ENCODE results near the gene CDK6.
A peak's percentile ranks its signal among the peaks of the same experiment; 100 is the strongest.

Gene CDK6

DNA sequence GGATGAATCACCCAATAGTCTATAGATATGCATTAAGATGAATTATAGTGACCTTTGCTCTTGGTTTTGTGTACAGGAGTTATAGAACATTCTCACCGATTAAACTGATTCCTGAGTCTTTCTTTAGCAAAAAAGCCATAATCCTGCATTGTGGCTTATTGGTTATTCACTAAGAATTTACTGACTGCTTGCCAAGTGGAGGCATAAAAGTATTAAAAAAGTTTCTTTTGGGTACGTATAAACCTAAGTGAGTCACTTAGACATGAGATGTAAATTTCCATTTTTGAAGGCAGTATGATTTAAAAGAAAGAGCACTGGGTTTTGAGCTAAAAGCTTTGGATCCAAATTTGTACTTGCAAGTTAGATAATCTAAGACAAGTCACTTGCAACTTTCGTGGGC lies 100.7 kb downstream of the CDK6 start:
- DNase-seq (ENCODE audit: low read depth) = no peak

- no peak for DNase-seq (ENCODE audit: low read depth)
Measured at GRCh38 chr7:92732316-92733036, 103.9 kb downstream of the CDK6 start.

GRCh38 chr7:92731335-92732063 lies 104.9 kb downstream of the CDK6 start:
- no peak for DNase-seq (ENCODE audit: low read depth)

- no peak for DNase-seq (ENCODE audit: low read depth)
Measured at GRCh38 chr7:92730808-92731207, 105.6 kb downstream of the CDK6 start.

DNA sequence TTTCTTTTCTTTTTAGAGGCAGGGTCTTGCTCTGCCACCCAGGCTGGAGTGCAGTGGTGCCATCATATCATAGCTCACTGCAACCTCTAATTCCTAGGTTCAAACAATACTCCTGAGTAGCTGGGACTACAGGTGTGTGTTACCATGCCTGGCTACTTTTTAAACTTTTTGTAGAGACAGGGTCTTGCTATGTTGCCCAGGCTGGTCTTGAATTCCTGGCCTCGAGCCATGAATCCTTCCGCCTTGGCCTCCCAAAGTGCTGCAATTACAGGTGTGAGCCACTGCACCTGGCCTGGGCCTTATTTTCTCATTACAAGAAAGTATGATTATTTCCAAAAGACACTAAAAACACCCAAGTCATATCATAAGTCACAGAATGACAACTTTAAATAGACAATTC lies 106.6 kb downstream of the CDK6 start:
- no peak for DNase-seq (ENCODE audit: low read depth)

GRCh38 chr7:92729172-92729571 lies 107.2 kb downstream of the CDK6 start:
- DNase-seq (ENCODE audit: low read depth) = no peak

- no peak for DNase-seq (ENCODE audit: low read depth)
Measured at GRCh38 chr7:92727755-92728154, 108.6 kb downstream of the CDK6 start.

DNA sequence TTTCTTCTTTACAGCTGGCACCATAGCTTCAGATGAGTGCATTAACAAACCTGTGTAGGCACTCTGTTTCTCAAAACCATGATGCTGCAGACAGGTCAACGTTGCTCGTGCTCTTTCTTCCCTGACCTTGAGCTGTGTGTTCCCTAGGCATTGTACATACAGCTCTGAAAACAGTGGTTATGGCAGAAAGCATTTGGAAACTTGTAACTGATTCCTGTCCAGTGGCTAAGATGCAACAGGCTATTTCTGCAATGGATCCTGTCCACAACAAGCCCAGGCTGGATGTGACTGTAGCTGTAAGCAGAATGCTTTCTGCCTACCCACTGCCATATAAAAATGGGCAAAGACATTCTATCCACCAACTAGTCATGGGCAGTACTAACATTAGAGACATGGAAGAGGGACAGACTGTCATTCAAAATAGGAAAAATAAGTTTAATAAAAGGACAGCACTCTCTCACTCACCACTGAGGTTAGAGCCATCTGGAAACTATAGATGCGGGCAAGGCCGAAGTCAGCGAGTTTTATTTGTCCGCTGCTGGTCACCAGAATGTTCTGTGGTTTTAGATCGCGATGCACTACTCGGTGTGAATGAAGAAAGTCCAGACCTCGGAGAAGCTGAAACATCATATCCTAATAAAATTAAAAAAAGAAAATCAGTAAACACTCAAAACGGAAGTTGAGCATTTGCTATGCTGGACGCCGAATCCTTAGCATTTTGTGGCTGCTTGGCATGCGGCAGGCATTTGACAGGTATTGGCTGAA lies 111.0 kb downstream of the CDK6 start:
- no peak for DNase-seq (ENCODE audit: low read depth)

DNA sequence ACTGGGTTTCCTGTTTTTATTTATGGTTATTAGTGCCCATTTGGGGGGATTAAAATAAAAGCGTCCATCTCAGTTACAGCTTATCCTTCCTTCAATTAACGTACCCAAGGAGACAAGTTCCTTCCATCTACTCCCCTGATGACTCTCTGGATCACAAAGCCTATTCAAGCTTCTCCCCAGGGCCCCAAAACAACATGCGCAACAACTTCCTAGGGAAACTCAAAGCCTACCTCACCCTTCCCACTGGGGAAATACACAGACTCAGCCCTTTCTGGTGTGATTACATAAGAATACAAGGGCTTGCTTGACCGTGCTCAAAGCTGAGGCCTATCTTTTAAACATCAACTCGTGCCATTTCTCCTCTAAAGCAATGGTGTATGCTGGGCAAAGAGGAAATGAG lies 112.4 kb downstream of the CDK6 start:
- no peak for DNase-seq (ENCODE audit: low read depth)

DNA sequence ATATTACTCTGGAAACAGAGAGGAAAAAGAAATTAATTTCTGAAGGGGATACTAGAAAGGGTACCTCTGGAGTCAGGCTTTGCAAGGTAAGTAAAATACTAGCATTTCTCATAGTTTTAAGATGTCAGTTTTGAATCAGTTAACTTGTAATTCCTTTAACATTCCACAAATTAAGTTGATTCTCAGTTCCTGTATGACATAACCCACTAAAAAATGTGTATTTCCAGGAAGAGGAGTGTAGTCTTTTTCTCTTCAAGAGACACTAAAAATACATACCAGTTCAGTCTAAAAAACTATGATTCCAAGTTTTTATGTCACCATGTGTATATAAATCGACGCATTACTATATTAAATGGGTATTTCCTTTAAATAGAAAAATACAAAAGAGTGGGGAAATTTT lies 113.2 kb downstream of the CDK6 start:
- DNase-seq (ENCODE audit: low read depth) = no peak

- DNase-seq (ENCODE audit: low read depth) = no peak
Measured at GRCh38 chr7:92722541-92722940, 113.8 kb downstream of the CDK6 start.

DNA sequence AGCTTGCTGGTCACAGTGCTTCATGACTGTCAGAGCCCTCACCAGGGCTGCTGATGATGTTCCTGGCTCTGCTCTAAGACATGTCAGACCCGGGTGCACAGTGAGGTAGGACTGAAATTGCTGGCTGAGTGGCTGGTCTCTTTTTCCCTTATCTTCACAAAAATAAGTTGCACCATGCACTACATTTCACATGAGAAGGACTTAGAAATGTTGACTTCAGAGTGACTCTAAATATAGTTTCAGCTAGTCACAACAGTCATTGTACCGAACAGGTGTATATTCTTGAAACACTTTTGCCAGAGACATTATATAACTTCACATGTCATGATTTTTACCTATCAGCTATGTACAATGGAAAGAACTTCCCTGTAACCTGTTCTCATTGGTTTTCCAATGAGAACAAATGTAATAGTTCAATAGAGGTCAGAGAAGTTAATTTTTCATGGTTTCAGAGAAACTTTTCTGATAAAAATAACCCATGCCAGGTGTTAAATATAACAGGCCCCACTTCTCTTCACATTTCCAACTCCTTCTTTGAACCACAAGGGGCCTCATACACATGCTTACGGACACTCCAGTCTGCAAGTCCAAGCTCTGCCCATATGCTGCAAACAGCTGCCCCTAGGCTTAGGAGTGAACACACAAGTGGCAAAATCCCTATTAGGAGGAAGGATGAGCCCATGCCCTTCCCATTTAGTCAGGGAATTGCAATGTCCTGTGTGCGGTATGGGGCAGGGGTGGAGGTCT lies 115.6 kb downstream of the CDK6 start:
- DNase-seq (ENCODE audit: low read depth) = no peak

DNA sequence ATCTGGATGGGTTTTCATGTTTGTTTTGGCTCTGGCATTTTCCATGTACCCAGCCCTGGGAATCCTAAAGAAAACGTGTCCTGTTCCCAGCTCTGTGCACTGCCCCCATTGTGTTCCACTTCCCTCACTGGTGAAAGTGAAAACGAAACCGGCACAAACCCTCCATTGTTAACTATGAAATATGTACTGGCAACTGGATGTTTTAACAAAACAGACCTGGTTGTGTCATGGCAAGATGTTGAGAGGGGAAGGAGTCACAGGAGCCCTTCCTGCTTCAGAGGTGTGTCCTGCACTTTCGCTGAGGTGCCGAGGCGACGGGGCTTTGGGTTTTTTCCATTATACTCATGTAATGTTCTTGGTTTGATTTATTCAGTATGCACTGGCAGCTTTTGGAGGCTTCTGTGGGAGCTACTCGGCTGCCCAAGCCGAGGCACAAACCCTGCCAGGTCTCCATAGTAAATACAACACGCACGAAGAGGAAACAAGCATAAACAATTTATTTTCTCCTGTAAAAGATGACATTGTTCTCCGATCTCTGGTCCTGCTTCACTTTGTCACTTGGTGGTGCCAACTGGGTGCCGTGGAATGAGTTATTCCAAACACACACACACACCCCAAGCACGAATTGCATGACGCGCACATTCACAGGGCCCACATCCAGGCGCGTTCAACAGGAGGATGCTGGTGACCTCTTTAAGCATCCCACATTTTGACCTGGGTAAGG lies 118.2 kb downstream of the CDK6 start:
- DNase-seq (ENCODE audit: low read depth) = peak; percentile 17

DNA sequence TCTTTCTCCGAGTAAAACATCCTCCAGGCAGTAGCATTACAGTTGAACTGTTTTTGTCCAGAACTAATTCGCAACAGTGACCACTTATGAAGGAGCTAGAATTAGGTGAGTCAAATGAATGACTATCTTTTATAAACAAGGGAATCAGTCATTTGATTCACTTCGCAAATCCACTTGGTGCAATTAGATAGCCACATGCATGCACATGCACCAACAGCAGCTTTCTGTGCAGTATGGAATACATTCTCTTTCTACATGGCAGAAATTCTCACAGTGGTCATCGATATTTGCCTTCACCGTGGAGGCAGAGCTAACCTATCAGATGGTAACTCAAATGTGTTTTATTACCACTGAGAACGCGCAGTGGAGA lies 118.8 kb downstream of the CDK6 start:
- no peak for DNase-seq (ENCODE audit: low read depth)

DNA sequence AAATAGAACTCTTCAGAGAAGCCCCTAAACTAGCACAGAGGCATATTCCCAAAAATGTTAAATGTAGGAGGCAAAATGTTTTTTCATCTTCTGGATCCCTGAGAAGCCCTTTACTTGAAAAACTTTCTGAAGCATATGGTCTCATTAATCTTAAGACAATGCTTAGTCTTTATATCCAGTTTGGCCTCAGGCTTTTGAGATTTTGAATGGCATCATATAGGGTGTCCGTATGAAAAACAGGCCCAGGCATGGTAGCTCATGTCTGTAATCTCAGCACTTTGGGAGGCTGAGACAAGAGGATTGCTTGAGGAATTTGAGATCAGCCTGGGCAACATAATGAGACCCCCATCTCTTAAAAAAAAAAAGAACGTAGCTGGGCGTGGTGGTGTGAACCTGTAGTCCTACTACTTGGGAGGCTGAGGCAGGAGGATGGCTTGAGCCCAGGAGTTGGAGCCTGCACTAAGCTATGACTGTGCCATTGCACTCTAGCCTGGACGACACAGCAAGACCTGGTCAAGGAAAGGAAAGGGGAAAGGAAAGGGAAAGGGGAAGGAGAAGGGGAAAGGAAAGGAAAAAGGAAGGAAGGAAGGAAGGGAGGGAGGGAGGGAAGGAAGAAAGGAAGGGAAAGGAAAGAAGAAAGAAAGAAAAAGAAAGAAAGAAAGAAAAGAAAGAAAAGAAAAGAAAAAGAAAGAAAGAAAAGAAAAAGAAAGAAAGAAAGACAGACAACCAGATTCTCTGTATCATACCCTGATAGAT lies 119.4 kb downstream of the CDK6 start:
- no peak for DNase-seq (ENCODE audit: low read depth)

DNA sequence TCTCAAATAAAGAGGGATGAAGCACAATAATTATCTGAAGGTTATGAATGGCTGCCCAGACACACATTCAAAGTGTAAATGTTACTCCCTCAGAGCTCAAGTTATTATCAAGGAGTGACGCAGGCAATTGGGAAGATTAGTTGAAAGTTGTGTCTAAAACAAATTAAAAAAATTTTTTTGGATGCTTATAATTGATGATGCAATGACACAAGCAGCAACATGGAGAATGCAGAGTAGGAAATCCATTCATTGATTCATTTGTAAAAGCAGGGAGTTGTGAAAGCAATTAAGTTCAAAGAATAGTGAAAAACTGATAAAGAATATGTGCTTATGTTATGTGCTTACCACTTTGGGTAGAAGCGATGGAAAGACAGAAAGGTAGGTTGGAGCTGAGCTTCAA lies 120.4 kb downstream of the CDK6 start:
- DNase-seq (ENCODE audit: low read depth) = no peak

DNA sequence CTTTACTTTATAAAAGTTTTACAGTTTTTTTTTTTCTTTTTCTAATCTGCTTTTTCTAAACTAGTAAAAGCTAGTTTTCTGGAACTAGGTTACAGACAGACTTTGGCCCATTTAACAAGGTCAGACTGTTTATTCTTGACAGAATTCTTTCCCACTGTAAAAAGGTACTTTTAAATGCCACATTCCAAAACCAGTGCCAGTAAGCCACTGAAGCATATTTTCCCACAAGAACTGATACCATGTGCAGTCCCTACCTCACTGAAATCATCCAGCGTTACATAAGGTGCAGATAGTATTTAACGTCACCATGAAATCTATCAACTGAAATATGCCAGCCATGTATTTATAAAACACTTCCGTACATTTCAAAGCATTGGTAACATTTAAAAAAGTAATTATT lies 121.6 kb downstream of the CDK6 start:
- DNase-seq (ENCODE audit: low read depth) = no peak

DNA sequence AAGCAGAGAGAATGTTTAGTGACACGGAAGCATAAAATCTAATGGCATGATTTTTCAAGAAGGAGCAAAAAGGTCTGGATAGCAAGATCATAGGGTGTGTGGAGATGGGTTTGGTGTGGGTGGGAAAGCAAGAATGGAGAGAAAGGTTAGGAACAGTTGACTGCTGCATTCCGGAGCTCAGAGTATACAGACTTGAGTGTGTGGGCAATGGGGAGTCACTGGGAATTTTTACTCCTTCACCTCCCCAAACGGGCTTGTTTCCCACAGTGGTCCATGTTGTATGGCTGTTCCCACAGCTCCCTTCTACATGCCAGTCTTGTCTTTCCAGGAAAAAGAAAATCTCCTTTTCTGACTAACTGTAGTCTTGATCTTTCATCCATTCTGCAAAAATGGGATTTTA lies 122.1 kb downstream of the CDK6 start:
- no peak for DNase-seq (ENCODE audit: low read depth)

GRCh38 chr7:92709912-92710311 lies 126.5 kb downstream of the CDK6 start:
- no peak for DNase-seq (ENCODE audit: low read depth)

DNA sequence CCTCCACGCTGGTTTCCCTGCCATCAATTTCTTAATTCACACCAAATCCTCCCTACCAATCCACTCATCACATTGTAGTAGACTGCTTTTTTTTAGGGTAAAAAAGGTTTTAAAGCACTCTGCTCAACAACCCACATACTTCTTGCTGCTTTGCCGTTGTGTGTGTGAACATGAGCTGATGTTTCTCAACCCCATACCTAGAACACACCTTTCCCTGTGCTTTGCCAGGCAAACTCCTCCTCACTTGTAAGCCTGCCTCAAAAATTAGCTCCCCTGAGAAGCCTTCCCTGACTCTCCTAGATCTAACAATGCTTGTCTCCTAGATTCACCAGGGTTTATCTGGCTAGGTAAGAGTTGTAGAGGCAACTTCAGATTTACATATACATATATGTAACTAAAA lies 127.2 kb downstream of the CDK6 start:
- DNase-seq (ENCODE audit: low read depth) = no peak

Measured in stimulated activated CD8-positive, alpha-beta memory T cell treated with anti-CD3 and anti-CD28 coated beads, Interleukin-4, amount 100 ng/mL, for 24 hours (primary cell).